Left ventricle myocardium inferior (tissue), 1 donor: Measurements from ENCODE around the gene JUP. TPM values are rescaled to one million over a fixed set of nuclear protein-coding genes. Genes with fewer than 3 reads are reported as not detected.

ENCODE experiments used
- DNase-seq: peaks from one replicate; pipeline ENCODE4 v3.0.0-alpha.2; 2020
- H3K27ac ChIP-seq: fragments of 200-600 bp; replicated peaks from 2 replicates; pipeline ENCODE4 v1.8.0; 2021
- H3K27me3 ChIP-seq: fragments of 200-600 bp; 2 replicates; pipeline ENCODE4 v1.8.0; 2021; ENCODE audit warnings: low read depth
- H3K36me3 ChIP-seq: fragments of 200-600 bp; 2 replicates; pipeline ENCODE4 v1.8.0; 2021
- H3K4me1 ChIP-seq: fragments of 200-600 bp; 2 replicates; pipeline ENCODE4 v1.8.0; 2021
- H3K4me3 ChIP-seq: fragments of 200-600 bp; 2 replicates; pipeline ENCODE4 v1.8.0; 2021; ENCODE audit warnings: mild to moderate bottlenecking, moderate library complexity
- H3K9me3 ChIP-seq: fragments of 200-600 bp; replicated peaks from 2 replicates; pipeline ENCODE4 v1.8.0; 2021
- CTCF ChIP-seq: fragments of 200-600 bp; IDR thresholded peaks from 2 replicates; pipeline ENCODE4 v1.8.0; 2021; ENCODE audit warnings: antibody characterized with exemption, mild to moderate bottlenecking, borderline replicate concordance
- intact Hi-C: fragments of 100-400 bp; cut with micrococcal nuclease; formaldehyde crosslinking; loops from one replicate; pipeline ENCODE4 v1.11.0; 2022
- total RNA-seq: library from RNA; stranded (reverse); fragmentation: NEBNext Ultra II Directional; extraction: Animal tissue kit (Norgen Biotek cat#: 25700); gene quantifications from one replicate; pipeline ENCODE4 v1.2.1, GENCODE V29; 2021
- donor health status: DM: no; HTN: yes; CAD: no; lungs with severe emphysema.

Gene JUP
- total RNA-seq, 1 donor from 2014 or later = 160 TPM

- H3K27ac ChIP-seq = no peak overlapping the region
- H3K9me3 ChIP-seq = no peaks in the 10 kb centered on the region
- H3K27me3 ChIP-seq = no peaks in the 10 kb centered on the region
- H3K4me3 ChIP-seq = no peak overlapping the region
- intact Hi-C loops = no loop called here
- DNase-seq = no peak
- peaks cover 5% of the 10 kb centered on the region for H3K36me3 ChIP-seq
- H3K4me1 ChIP-seq = peaks cover 12% of the 10 kb centered on the region
- TF ChIP-seq CTCF = no peak
Observed at GRCh38 chr17:41803049-41804020, 16.8 kb upstream of the JUP start.

GRCh38 chr17:41801374-41802271 is 15.1 kb upstream of the JUP start:
- peak; percentile 84 for DNase-seq
- intact Hi-C loops = loop anchor here (2.0 kb wide), 1 partner anchor 63 kb away; no protein-coding TSS in a partner anchor
- peak overlapping the region; percentile 38 for H3K4me3 ChIP-seq

GRCh38 chr17:41800601-41801373 is 14.3 kb upstream of the JUP start:
- Histone ChIP-seq H3K4me1 (peaks cover 12% of the 10 kb centered on the region), H3K36me3 (no peaks in the 10 kb centered on the region), H3K9me3 (no peaks in the 10 kb centered on the region), H3K27ac (peak overlapping the region; percentile 45), H3K27me3 (no peaks in the 10 kb centered on the region), H3K4me3 (peak overlapping the region; percentile 38)
- DNase-seq = no peak
- intact Hi-C loops = loop anchor here (2.0 kb wide), 1 partner anchor 62 kb away; no protein-coding TSS in a partner anchor
- no peak for TF ChIP-seq CTCF

More at GRCh38 chr17:41801374-41802271, 15.1 kb upstream of the JUP start:
- no peaks in the 10 kb centered on the region for H3K27me3 ChIP-seq
- peaks cover 12% of the 10 kb centered on the region for H3K4me1 ChIP-seq
- peak overlapping the region; percentile 45 for H3K27ac ChIP-seq
- H3K36me3 ChIP-seq = peaks cover 5% of the 10 kb centered on the region
- H3K9me3 ChIP-seq = no peaks in the 10 kb centered on the region
- TF ChIP-seq CTCF = peak; percentile 98

GRCh38 chr17:41799366-41799765 is 12.9 kb upstream of the JUP start:
- Histone ChIP-seq H3K27me3 (no peaks in the 10 kb centered on the region), H3K4me3 (no peak overlapping the region), H3K9me3 (no peaks in the 10 kb centered on the region), H3K36me3 (no peaks in the 10 kb centered on the region), H3K4me1 (peaks cover 18% of the 10 kb centered on the region), H3K27ac (no peak overlapping the region)
- TF ChIP-seq CTCF = no peak
- no peak for DNase-seq
- intact Hi-C loops = no loop called here
